GM23338 (cell line): ENCODE data around the gene PFKP. TPM values are rescaled to one million over a fixed set of nuclear protein-coding genes. Genes with fewer than 3 reads are reported as not detected.

Source experiments
- ATAC-seq: fragments of 200-7000 bp; cut with Tn5 transposase; 3 replicates; pipeline ENCODE4 v1.9.1; 2020
- DNase-seq: peaks from one replicate; pipeline ENCODE4 v3.0.0-alpha.2; 2015; ENCODE audit warnings: low spot score
- H2AFZ ChIP-seq: fragments of 200-600 bp; sonication (generic); 2 replicates; pipeline ENCODE4 v1.8.0; 2016; ENCODE audit warnings: antibody characterized with exemption, mild to moderate bottlenecking, moderate library complexity
- H3F3A ChIP-seq: fragments of 200-600 bp; sonication (generic); replicated peaks from 2 replicates; pipeline ENCODE4 v1.8.0; 2017; ENCODE audit warnings: antibody characterized with exemption, mixed run types, low read depth
- H3K27ac ChIP-seq: fragments of 200-600 bp; sonication (generic); 2 replicates; pipeline ENCODE4 v1.6.1; 2016; ENCODE audit warnings: low read depth
- H3K27me3 ChIP-seq: fragments of 200-600 bp; sonication (generic); 2 replicates; pipeline ENCODE4 v1.8.0; 2016; ENCODE audit warnings: mild to moderate bottlenecking, mixed run types, moderate library complexity; ENCODE audit not compliant: insufficient read depth
- H3K36me3 ChIP-seq: fragments of 200-600 bp; sonication (generic); 2 replicates; pipeline ENCODE4 v1.8.0; 2016; ENCODE audit warnings: mild to moderate bottlenecking; ENCODE audit not compliant: insufficient read depth
- H3K4me1 ChIP-seq: fragments of 200-600 bp; sonication (generic); 2 replicates; pipeline ENCODE4 v1.8.0; 2016; ENCODE audit warnings: mild to moderate bottlenecking, moderate library complexity; ENCODE audit not compliant: insufficient read depth
- H3K4me2 ChIP-seq: fragments of 200-600 bp; sonication (generic); 2 replicates; pipeline ENCODE4 v1.7.1; 2017; ENCODE audit warnings: mixed run types
- H3K4me3 ChIP-seq: fragments of 200-600 bp; sonication (generic); 2 replicates; pipeline ENCODE4 v1.6.1; 2016; ENCODE audit warnings: mixed run types
- H3K79me2 ChIP-seq: fragments of 200-600 bp; sonication (generic); replicated peaks from 2 replicates; pipeline ENCODE4 v1.8.0; 2017; ENCODE audit warnings: mild to moderate bottlenecking; ENCODE audit not compliant: insufficient read depth
- H3K9me2 ChIP-seq: fragments of 200-600 bp; sonication (generic); 2 replicates; pipeline ENCODE4 v1.8.0; 2017; ENCODE audit not compliant: insufficient read depth
- H4K20me1 ChIP-seq: fragments of 200-600 bp; sonication (generic); replicated peaks from 2 replicates; pipeline ENCODE4 v1.8.0; 2017; ENCODE audit warnings: mild to moderate bottlenecking; ENCODE audit not compliant: insufficient read depth
- H3K27ac Mint-ChIP-seq: 2 replicates; pipeline ENCODE4 v1.8.0; 2020; ENCODE audit warnings: inconsistent platforms, mild to moderate bottlenecking, moderate library complexity, mixed read lengths
- H3K27me3 Mint-ChIP-seq: 3 replicates; pipeline ENCODE4 v1.8.0; 2022; ENCODE audit warnings: low read depth, mild to moderate bottlenecking, moderate library complexity, mixed read lengths, inconsistent platforms; ENCODE audit not compliant: insufficient read depth, poor library complexity
- H3K36me3 Mint-ChIP-seq: 3 replicates; pipeline ENCODE4 v1.8.0; 2021; ENCODE audit warnings: low read depth, mild to moderate bottlenecking, inconsistent platforms, moderate library complexity, mixed read lengths
- H3K4me1 Mint-ChIP-seq: 3 replicates; pipeline ENCODE4 v1.8.0; 2020; ENCODE audit warnings: mild to moderate bottlenecking, inconsistent platforms, mixed read lengths
- H3K4me3 Mint-ChIP-seq: 3 replicates; pipeline ENCODE4 v1.8.0; 2021; ENCODE audit warnings: moderate library complexity, mild to moderate bottlenecking, inconsistent platforms, mixed read lengths
- H3K9me3 Mint-ChIP-seq: 3 replicates; pipeline ENCODE4 v1.8.0; 2020; ENCODE audit warnings: moderate library complexity, mild to moderate bottlenecking, inconsistent platforms, mixed read lengths
- CREB1 ChIP-seq: fragments of 250-450 bp; sonication (Bioruptor Pico); IDR thresholded peaks from 2 replicates; pipeline ENCODE4 v1.5.0; 2020; ENCODE audit warnings: low read depth, mild to moderate bottlenecking, moderate library complexity
- CTCF ChIP-seq, 2 experiments: fragments of 200-600 bp in 1 of 2; sonication (generic) in 1 of 2; conservative IDR thresholded peaks; 2 replicates each; pipeline versions ENCODE4 v1.5.1 to v1.6.1; 2016 to 2017; ENCODE audit warnings: antibody characterized with exemption in 2 of 2, low read depth in 2 of 2, mild to moderate bottlenecking in 2 of 2, moderate library complexity in 1 of 2
- EZH2 ChIP-seq: fragments of 200-600 bp; sonication (generic); IDR thresholded peaks from one replicate; pipeline ENCODE4 v1.8.0; 2017; ENCODE audit warnings: antibody characterized with exemption, mild to moderate bottlenecking, low read depth; ENCODE audit not compliant: unreplicated experiment
- EZH2phosphoT487 ChIP-seq: fragments of 200-600 bp; sonication (generic); IDR thresholded peaks from one replicate; pipeline ENCODE4 v1.8.1; 2018; ENCODE audit warnings: antibody characterized with exemption; ENCODE audit not compliant: unreplicated experiment
- NANOG ChIP-seq: IDR thresholded peaks from 2 replicates; pipeline ENCODE4 v1.6.1; 2016; ENCODE audit warnings: antibody characterized with exemption, borderline replicate concordance
- POLR2AphosphoS5 ChIP-seq: IDR thresholded peaks from 2 replicates; pipeline ENCODE4 v1.6.1; 2016; ENCODE audit warnings: antibody characterized with exemption, low read depth
- REST ChIP-seq: IDR thresholded peaks from one replicate; pipeline ENCODE4 v1.6.1; 2018; ENCODE audit warnings: antibody characterized with exemption; ENCODE audit not compliant: unreplicated experiment
- ZNF331 ChIP-seq: fragments of 250-450 bp; sonication (Bioruptor Pico); IDR thresholded peaks from 2 replicates; pipeline ENCODE4 v1.5.0; 2020; ENCODE audit warnings: low read depth, mild to moderate bottlenecking, moderate library complexity
- ZNF462 ChIP-seq: fragments of 250-450 bp; sonication (Bioruptor Pico); IDR thresholded peaks from 2 replicates; pipeline ENCODE4 v1.5.0; 2020; ENCODE audit warnings: mild to moderate bottlenecking, moderate library complexity
- polyA plus RNA-seq: library from polyadenylated mRNA; unstranded; fragments of >200 nt; fragmentation: Nextera tagmentation; extraction: Ambion mirVana; gene quantifications from 2 replicates; pipeline ENCODE4 v1.2.1, GENCODE V29; 2016
- total RNA-seq: library from RNA; depleted of rRNA; stranded (reverse); fragments of >200 nt; shearing (Covaris generic); gene quantifications from 2 replicates; pipeline ENCODE4 v1.2.3, GENCODE V29; 2014

The PFKP gene
- total and polyA plus RNA-seq, 2 experiments from 2014 or later = 56.3 to 120 TPM

- TF ChIP-seq ZNF462 (CRISPR knock-in tag) = no peak
Observed at GRCh38 chr10:3105166-3105565, 37.8 kb downstream of the PFKP start (continued).

- Histone ChIP-seq H3K4me1 (no peaks in the 10 kb centered on the region), H3K9me2 (0 out of 2 replicates have a peak, but pooled peaks cover 4% of the 10 kb centered on the region), H2AFZ (no peak overlapping the region), H4K20me1 (peaks cover 18% of the 10 kb centered on the region), H3K79me2 (no peaks in the 10 kb centered on the region; the same call in 1 of the 2 replicates), H3K36me3 (peaks cover 13% of the 10 kb centered on the region; the same call in 1 of the 2 replicates), H3K4me2 (no peak overlapping the region), H3K27me3 (no peaks in the 10 kb centered on the region), H3K27ac (no peak overlapping the region), H3F3A (peaks cover 5% of the 10 kb centered on the region; the same call in 1 of the 2 replicates), H3K4me3 (no peak overlapping the region)
- peaks cover 83% of the 10 kb centered on the region for H3K36me3 Mint-ChIP-seq
- peaks cover 4% of the 10 kb centered on the region for H3K4me1 Mint-ChIP-seq
- peaks cover 8% of the 10 kb centered on the region for H3K27me3 Mint-ChIP-seq
- no peaks in the 10 kb centered on the region; the same call in 2 of the 3 replicates for H3K9me3 Mint-ChIP-seq
- no peak overlapping the region for H3K27ac Mint-ChIP-seq
- DNase-seq (no peak), ATAC-seq (no peak)
- H3K4me3 Mint-ChIP-seq = no peak overlapping the region
- TF ChIP-seq NANOG = no peak
- no peak for TF ChIP-seq CTCF (conservative IDR thresholded peaks at IDR 0.05; ENCODE audit: low read depth in 2 of 2)
- no peak for TF ChIP-seq POLR2AphosphoS5
- TF ChIP-seq ZNF331 = no peak
- no peak for TF ChIP-seq REST
- no peak for TF ChIP-seq EZH2
- TF ChIP-seq EZH2phosphoT487 = no peak
- TF ChIP-seq CREB1 = no peak
Observed at GRCh38 chr10:3105905-3106304, 38.6 kb downstream of the PFKP start.
